HG02571 (cell line): ENCODE data around the gene DLG3.
"Not testable (repeated sequence)": the region's sequence is repeated elsewhere in the genome, so short reads cannot be mapped to it uniquely, and the experiment has no call there.

Experiments
- ATAC-seq: cut with Tn5 transposase; IDR thresholded peaks from one replicate; pipeline ENCODE4 v1.9.1; 2021; ENCODE audit warnings: mild to moderate bottlenecking, moderate library complexity; ENCODE audit not compliant: unreplicated experiment

DLG3 gene

GRCh38 chrX:70444326-70444945 lies at the start of gene DLG3:
TSS of gene DLG3 (plus strand) at chrX:70444835. CDS start at chrX:70445202, 367 bp downstream.
- no peak for ATAC-seq

- no peak for ATAC-seq
Measured at GRCh38 chrX:70398899-70399298, 45.7 kb upstream of the DLG3 start.

GRCh38 chrX:70400181-70400580 lies 44.5 kb upstream of the DLG3 start:
- ATAC-seq = not testable (repeated sequence)

GRCh38 chrX:70402721-70403120 lies 41.9 kb upstream of the DLG3 start:
- no peak for ATAC-seq

- ATAC-seq = no peak
Measured at GRCh38 chrX:70405003-70405402, 39.6 kb upstream of the DLG3 start.

- no peak for ATAC-seq
Measured at GRCh38 chrX:70410921-70411320, 33.7 kb upstream of the DLG3 start.

- ATAC-seq = no peak
Measured at GRCh38 chrX:70411475-70411874, 33.2 kb upstream of the DLG3 start.

GRCh38 chrX:70421618-70422017 lies 23.0 kb upstream of the DLG3 start:
- ATAC-seq = no peak

GRCh38 chrX:70422851-70423341 lies 21.7 kb upstream of the DLG3 start, which contains the start of gene GDPD2:
TSS of gene GDPD2 (plus strand) at chrX:70423314. CDS start at chrX:70424985, 1,671 bp downstream.
- ATAC-seq = no peak

GRCh38 chrX:70423936-70424675 lies 20.5 kb upstream of the DLG3 start:
- no peak for ATAC-seq

GRCh38 chrX:70424801-70425200 lies 19.8 kb upstream of the DLG3 start:
- ATAC-seq = no peak

- no peak for ATAC-seq
Measured at GRCh38 chrX:70426286-70427278, 18.1 kb upstream of the DLG3 start.

GRCh38 chrX:70427365-70427764 lies 17.3 kb upstream of the DLG3 start:
- no peak for ATAC-seq

GRCh38 chrX:70429759-70430158 lies 14.9 kb upstream of the DLG3 start:
- ATAC-seq = no peak

GRCh38 chrX:70432936-70433847 lies 11.4 kb upstream of the DLG3 start:
- ATAC-seq = no peak

- peak; percentile 48 for ATAC-seq
Measured at GRCh38 chrX:70433848-70434351, 10.7 kb upstream of the DLG3 start.

- ATAC-seq = peak; percentile 65
Measured at GRCh38 chrX:70434352-70434866, 10.2 kb upstream of the DLG3 start.

GRCh38 chrX:70434914-70435586 lies 9.6 kb upstream of the DLG3 start:
- ATAC-seq = no peak

- no peak for ATAC-seq
Measured at GRCh38 chrX:70436343-70436742, 8.3 kb upstream of the DLG3 start.
